Glutamatergic neuron (in vitro differentiated cells): Measurements from ENCODE around the gene ZNRD2. TPM values are rescaled to one million over a fixed set of nuclear protein-coding genes. Genes with fewer than 3 reads are reported as not detected.

Experiments used
- DNase-seq: peaks from one replicate; pipeline ENCODE4 v3.0.0; 2022
- H3K27ac Mint-ChIP-seq: one replicate; pipeline ENCODE4 v1.8.0; 2020; ENCODE audit warnings: mild to moderate bottlenecking, mixed read lengths, inconsistent platforms; ENCODE audit not compliant: unreplicated experiment
- H3K27me3 Mint-ChIP-seq: one replicate; pipeline ENCODE4 v1.8.0; 2020; ENCODE audit warnings: mild to moderate bottlenecking, moderate library complexity, mixed read lengths, inconsistent platforms; ENCODE audit not compliant: unreplicated experiment
- H3K36me3 Mint-ChIP-seq: one replicate; pipeline ENCODE4 v1.8.0; 2020; ENCODE audit warnings: mild to moderate bottlenecking, mixed read lengths, inconsistent platforms; ENCODE audit not compliant: unreplicated experiment
- H3K4me1 Mint-ChIP-seq: one replicate; pipeline ENCODE4 v1.8.0; 2020; ENCODE audit warnings: mild to moderate bottlenecking, low read depth, mixed read lengths, inconsistent platforms; ENCODE audit not compliant: unreplicated experiment
- H3K4me3 Mint-ChIP-seq: one replicate; pipeline ENCODE4 v1.8.0; 2020; ENCODE audit warnings: mild to moderate bottlenecking, mixed read lengths, inconsistent platforms; ENCODE audit not compliant: unreplicated experiment
- H3K9me3 Mint-ChIP-seq: one replicate; pipeline ENCODE4 v1.8.0; 2020; ENCODE audit warnings: mild to moderate bottlenecking, moderate library complexity, mixed read lengths, inconsistent platforms; ENCODE audit not compliant: unreplicated experiment
- total RNA-seq: library from RNA; stranded (reverse); fragmentation: NEBNext Ultra II Directional; extraction: Animal tissue kit (Norgen Biotek cat#: 25700); gene quantifications from one replicate; pipeline ENCODE4 v1.2.1, GENCODE V29; 2021; ENCODE audit not compliant: unreplicated experiment
- TF ChIP-seq, protein P1 (sequence below): fragments of 200-600 bp; sonication (generic); IDR thresholded peaks from one replicate; pipeline ENCODE4 v1.5.0; 2021; ENCODE audit not compliant: partially characterized antibody, unreplicated experiment

The ZNRD2 gene
- total RNA-seq, 1 donor from 2014 or later: 37.9 TPM

DNA sequence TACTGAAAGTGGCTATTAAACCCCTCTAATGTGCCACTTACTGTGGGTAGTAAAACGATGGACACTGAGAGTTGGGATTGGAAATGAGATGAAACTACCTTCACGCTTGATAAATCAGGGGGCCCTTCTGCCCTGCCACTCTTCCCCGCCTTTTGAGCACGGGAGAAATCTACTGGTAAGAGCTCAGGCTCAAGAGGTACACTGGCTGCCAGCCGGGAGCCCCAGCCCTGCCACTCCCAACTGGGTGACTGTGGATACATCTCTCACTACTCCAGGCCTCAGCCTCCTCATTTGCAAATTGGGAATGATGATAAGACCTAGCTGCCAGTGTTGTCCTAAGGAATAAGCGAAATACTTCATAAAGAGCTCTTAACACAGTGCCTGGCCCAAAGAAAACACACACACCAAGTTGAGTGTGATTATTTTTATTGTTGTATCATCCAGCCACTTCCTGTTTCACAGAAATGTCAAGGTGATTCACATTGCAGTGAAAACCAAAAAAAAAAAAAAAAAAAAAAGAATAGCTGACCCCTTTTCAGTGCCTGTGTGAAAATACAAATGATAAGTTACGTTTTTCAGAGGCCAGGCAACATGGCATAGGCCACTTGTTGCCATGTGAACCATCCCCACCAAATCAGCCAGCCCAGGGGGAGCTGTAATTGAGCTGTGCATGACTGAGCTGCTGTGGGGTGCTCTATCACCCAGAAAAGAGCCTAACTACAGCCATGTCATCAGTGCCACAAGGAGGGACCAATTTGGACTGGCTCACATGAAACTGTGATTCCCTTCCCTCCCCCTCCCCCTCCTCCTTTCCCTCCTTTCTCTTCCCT lies 4.4 kb upstream of the ZNRD2 start:
- Mint-ChIP-seq H3K4me3 (no peak overlapping the region), H3K27ac (no peak overlapping the region), H3K27me3 (peaks cover 6% of the 10 kb centered on the region)

DNA sequence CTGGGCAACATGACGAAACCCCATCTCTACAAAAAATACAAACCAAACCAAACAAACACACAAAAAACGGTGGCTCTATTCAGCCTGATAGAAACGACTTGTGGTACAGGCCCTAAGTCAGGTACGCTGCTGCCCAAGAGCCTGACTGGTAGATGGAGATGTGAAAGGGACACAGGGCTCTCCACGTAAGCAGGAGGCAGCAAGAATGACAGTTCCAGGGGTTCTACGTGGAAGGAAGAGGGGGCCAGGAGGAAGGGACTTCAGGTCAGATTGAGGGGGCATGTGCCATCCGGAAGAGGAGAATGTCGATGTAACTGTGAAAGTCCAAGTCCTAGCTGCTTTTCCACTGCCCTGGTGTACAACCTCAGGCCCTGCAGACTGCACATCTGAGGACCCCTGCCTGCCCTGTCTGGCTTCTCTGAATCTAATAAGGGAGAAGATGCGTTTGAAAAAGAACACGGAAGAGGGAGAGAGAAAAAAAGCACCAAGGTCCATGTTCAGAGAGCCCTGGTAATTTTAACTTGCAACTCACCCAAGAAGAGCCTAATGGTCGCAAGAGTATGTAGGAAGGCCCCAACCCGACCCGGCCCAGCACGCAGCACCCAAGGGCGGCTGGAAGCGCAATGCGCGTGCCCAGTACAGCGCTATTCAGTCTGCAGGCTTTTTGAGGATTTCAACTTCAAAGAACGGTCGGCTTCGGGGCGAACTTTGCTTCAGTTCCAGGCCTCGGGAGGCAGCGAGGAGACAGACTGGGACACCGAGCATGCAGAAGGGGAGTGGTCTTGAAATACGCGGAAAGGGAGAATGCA lies 909 bp upstream of the ZNRD2 start:
- peak overlapping the region; percentile 94 for H3K4me3 Mint-ChIP-seq
- H3K27me3 Mint-ChIP-seq: peaks cover 10% of the 10 kb centered on the region
- H3K36me3 Mint-ChIP-seq: no peaks in the 10 kb centered on the region
- peaks cover 19% of the 10 kb centered on the region for H3K9me3 Mint-ChIP-seq
- DNase-seq: no peak
- TF ChIP-seq, protein P1, sequence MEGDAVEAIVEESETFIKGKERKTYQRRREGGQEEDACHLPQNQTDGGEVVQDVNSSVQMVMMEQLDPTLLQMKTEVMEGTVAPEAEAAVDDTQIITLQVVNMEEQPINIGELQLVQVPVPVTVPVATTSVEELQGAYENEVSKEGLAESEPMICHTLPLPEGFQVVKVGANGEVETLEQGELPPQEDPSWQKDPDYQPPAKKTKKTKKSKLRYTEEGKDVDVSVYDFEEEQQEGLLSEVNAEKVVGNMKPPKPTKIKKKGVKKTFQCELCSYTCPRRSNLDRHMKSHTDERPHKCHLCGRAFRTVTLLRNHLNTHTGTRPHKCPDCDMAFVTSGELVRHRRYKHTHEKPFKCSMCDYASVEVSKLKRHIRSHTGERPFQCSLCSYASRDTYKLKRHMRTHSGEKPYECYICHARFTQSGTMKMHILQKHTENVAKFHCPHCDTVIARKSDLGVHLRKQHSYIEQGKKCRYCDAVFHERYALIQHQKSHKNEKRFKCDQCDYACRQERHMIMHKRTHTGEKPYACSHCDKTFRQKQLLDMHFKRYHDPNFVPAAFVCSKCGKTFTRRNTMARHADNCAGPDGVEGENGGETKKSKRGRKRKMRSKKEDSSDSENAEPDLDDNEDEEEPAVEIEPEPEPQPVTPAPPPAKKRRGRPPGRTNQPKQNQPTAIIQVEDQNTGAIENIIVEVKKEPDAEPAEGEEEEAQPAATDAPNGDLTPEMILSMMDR: no peak
- H3K27ac Mint-ChIP-seq: peak overlapping the region; percentile 88
- H3K4me1 Mint-ChIP-seq: peaks cover 14% of the 10 kb centered on the region

More for the DNA sequence above, 4.4 kb upstream of the ZNRD2 start:
- DNase-seq: no peak
- no peaks in the 10 kb centered on the region for H3K36me3 Mint-ChIP-seq
- TF ChIP-seq, protein P1: no peak
- peaks cover 15% of the 10 kb centered on the region for H3K9me3 Mint-ChIP-seq
- peaks cover 3% of the 10 kb centered on the region for H3K4me1 Mint-ChIP-seq

DNA sequence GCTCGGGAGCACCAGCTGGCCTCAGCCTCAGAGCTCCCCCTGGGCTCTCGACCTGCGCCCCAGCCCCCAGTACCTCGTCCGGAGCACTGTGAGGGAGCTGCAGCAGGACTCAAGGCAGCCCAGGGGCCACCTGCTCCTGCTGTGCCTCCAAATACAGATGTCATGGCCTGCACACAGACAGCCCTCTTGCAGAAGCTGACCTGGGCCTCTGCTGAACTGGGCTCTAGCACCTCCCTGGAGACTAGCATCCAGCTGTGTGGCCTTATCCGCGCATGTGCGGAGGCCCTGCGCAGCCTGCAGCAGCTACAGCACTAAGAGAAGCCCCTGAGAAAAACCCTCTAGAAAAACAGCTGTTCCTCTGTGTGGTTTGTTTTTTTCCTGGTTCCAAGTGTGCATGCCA lies 1.1 kb downstream of the ZNRD2 start:
- Mint-ChIP-seq H3K4me3 (peak overlapping the region; percentile 94), H3K27ac (peak overlapping the region; percentile 98), H3K9me3 (peaks cover 24% of the 10 kb centered on the region), H3K27me3 (peaks cover 15% of the 10 kb centered on the region), H3K36me3 (no peaks in the 10 kb centered on the region), H3K4me1 (peaks cover 14% of the 10 kb centered on the region)
- TF ChIP-seq, protein P1: no peak
- DNase-seq: no peak

DNA sequence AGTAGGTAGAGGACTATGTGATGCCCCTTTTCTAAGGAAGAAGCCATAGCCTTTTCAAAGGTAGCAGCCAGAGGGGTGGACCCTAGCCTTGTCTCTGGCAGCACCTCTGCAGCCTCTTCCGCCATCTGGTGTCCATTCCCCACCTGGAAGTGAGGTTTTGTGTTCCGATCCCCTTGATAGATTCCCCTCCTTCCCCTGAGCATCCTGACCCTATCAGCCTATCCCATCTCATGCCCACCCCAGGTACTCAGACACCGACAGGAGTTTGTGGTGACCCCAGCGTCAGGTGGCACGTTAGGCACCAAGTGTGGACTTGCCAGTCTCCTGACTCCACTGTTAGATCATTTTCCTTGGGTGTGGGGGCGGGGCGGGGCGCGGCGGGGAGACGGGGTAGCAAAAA lies 1.7 kb downstream of the ZNRD2 start:
- DNase-seq: no peak
- Mint-ChIP-seq H3K4me1 (peaks cover 14% of the 10 kb centered on the region), H3K9me3 (peaks cover 24% of the 10 kb centered on the region), H3K4me3 (peak overlapping the region; percentile 94), H3K27ac (peak overlapping the region; percentile 98), H3K27me3 (peaks cover 15% of the 10 kb centered on the region), H3K36me3 (no peaks in the 10 kb centered on the region)
- TF ChIP-seq, protein P1: no peak
